HTR-8/SVneo (cell line): ENCODE measurements around the gene GPBP1L1.
A peak's percentile ranks its signal among the peaks of the same experiment; 100 is the strongest.
"Not testable (repeated sequence)": the region's sequence is repeated elsewhere in the genome, so short reads cannot be mapped to it uniquely, and the experiment has no call there.

Source experiments
- DNase-seq: peaks from one replicate; pipeline ENCODE4 v3.0.0; 2011; ENCODE audit warnings: low spot score, mixed read lengths; ENCODE audit not compliant: insufficient read length
- FAIRE-seq: peaks from 2 replicates; lab custom pipeline; 2011; peaks lifted over from hg19 to GRCh38; lab: Jason Lieb, UNC

GPBP1L1 gene

DNA sequence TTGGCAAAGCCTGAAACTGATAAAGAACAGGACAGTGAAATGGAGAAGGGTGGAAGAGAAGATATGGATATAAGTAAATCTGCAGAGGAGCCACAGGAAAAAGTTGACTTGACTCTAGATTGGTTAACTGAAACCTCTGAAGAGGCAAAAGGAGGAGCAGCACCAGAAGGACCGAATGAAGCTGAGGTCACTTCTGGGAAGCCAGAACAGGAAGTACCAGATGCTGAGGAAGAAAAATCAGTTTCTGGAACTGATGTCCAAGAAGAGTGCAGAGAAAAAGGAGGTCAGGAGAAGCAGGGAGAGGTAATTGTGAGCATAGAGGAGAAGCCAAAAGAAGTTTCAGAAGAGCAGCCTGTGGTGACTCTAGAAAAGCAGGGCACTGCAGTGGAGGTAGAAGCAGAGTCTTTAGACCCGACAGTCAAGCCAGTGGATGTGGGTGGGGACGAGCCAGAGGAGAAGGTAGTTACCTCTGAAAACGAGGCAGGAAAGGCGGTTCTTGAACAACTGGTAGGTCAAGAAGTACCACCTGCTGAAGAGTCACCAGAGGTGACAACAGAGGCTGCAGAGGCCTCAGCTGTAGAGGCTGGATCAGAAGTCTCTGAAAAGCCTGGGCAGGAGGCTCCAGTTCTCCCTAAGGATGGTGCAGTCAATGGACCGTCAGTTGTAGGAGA is 78.8 kb downstream of the GPBP1L1 start:
- FAIRE-seq: no peak
- no peak for DNase-seq

DNA sequence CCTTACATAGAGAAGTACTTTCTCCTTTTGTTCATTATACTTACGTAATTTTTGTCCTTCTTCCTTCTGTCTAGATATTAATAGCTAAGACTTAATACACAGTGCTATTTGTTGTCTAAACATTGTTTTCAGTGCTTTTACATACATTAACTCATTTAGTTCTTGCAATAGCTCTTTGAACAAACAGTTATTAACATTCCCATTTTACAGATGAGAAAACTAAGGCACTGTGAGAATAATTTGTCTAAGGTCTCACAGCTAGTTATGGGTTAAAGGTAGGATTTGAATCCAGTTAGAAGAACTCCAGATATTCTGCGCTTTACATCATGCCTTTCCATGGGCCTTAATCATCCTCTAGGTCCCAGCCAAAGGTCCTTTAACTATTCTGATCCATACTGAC is 82.1 kb downstream of the GPBP1L1 start:
- no peak for FAIRE-seq
- DNase-seq: no peak

DNA sequence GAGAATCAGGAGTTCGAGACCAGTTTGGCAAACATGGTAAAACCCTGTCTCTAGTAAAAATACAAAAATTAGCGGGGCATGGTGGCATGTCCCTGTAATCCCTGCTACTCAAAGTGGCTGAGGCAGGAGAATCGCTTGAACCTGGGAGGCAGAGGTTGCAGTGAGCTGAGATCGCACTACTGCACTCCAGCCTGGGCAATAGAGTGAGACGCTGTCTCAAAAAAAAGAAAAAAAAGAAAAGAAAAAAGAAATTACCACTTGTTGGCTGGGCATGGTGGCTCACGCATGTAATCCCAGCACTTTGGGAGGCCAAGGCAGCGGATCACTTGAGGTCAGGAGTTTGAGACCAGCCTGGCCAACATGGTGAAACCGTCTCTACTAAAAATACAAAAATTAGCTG is 89.6 kb downstream of the GPBP1L1 start:
- not testable (repeated sequence) for FAIRE-seq, DNase-seq

DNA sequence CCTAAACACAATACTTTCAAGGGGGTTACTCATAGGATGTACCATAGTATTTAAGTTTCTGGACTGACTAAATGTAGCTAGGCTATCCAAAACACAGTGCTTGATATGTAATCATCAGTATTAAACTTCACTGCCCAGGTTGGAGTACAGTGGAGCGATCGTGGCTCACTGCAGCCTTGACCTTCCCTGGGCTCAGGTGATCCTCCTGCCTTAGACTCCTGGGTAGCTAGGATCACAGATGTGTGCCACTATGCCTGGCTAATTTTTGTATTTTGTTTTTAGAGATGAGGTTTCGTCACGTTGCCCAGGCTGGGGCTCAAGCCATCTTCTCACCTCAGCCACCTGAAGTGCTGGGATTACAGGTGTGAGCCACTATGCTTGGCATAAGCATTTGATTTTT is 91.9 kb downstream of the GPBP1L1 start:
- DNase-seq (no peak), FAIRE-seq (no peak)

DNA sequence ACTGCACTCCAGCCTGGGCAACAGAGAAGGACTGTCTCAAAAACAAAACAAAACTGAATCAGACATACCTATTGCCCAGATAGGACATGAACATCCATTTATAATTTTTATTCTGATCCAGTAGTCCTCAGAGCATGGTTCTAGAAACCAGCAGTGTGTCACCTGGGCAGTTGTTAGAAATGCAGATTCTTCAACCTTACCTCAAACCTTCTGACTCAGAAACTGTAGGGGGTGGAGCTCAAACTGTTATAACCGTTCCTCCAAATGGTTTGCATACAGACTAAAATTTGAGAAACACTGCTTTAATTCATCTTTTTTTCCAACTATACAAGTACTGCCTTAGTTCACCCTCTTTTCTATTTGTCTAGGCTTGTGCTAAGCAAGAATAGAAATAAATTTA is 96.5 kb downstream of the GPBP1L1 start:
- DNase-seq (no peak), FAIRE-seq (no peak)

DNA sequence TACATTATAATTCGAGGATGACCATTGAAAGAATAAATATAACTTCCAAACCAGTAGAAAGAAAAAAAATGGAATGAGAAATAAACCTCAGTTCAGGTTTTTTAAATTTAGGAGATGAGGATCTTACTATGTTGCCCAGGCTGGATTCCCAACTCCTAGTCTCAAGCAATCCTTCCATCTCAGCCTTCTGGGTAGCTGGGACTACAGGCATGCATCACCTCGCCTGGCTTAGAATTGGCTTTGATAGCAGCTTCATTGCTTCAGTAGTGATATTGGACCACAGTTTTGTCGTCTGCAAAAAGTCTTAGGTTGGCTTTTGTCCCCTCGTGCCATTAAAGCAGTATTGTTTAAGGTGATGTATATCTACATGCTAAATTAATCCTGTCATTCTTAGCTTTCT is 99.6 kb downstream of the GPBP1L1 start:
- no peak for DNase-seq
- no peak for FAIRE-seq

DNA sequence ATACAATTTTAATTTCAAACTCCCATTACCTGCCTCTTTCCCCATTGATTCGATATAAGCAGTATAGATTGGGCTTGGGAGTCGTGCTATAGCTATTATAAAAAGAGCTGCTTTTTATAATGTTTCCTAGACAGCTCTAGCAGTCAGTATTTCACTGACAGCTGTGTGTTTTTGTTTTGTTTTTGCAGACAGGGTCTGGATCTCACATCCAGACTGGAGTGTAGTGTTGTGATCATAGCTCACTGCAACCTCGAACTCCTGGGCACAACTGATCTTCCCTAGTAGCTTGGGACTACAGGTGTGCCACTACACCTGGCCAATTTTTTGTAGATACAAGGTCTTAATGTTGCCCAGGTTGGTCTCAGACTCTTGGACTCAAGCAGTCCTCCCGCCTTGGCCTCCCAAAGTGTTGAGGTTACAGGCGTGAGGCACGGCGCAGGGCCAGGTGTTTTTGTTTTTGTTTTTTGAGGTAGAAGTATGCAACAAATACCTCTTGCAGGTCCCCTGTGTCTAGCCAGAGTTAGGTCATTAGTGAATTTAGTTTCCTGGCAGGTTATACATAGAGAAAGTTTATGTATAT is 100.7 kb downstream of the GPBP1L1 start:
- DNase-seq (no peak), FAIRE-seq (no peak)

DNA sequence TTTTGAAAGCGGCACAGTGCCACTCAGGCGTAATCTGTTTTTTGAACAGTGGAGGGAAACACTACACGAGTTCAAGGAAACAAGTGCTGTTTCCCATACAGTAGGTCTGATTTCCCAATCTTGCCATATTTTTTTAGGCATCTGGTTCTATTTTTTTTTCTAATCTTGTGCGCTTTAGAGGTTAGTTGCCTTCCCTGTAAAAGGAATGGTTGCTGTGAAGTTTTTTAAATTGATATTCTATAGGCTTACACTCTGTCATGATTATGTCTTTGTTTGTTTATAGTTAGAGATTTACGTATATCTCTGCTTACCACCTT is 101.3 kb downstream of the GPBP1L1 start:
- DNase-seq (no peak), FAIRE-seq (no peak)

DNA sequence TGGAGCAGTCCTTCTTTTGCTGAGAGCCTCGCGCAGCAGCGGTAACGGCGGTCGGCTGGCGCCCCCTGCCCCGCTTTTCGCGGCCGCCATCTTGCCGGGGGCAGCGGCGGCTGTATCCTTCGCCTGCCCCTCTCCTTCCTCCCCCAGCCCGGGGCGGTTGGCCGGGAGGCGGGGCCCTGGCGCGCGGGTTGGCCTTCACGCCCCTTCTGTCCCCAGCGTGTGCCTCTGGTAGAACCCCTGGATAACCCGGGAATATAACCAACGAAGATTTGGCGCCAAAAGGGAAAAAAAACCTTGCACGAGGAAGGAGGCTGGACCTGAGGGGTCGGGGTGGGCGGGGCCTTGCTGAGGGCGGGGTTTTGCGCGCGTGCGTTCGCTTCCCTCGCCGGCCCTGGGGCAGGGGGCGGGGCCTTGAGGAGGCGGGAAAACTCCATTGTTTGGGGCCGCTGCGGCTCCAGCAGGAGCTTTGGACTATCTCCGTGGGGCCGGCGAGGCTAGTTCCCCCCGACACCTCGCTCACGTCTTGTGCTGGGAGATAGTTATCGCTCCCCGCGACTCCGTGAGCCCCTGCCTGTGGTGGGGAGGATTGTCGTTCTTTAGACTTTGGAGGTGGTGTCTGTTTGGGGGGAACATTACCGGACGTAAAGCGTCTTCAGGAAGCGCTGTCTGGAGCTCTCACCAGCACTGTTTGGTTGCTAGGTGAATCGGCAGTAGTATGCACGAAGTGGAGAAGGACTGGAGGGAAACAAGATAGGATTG is 101.8 kb downstream of the GPBP1L1 start:
- no peak for FAIRE-seq

DNA sequence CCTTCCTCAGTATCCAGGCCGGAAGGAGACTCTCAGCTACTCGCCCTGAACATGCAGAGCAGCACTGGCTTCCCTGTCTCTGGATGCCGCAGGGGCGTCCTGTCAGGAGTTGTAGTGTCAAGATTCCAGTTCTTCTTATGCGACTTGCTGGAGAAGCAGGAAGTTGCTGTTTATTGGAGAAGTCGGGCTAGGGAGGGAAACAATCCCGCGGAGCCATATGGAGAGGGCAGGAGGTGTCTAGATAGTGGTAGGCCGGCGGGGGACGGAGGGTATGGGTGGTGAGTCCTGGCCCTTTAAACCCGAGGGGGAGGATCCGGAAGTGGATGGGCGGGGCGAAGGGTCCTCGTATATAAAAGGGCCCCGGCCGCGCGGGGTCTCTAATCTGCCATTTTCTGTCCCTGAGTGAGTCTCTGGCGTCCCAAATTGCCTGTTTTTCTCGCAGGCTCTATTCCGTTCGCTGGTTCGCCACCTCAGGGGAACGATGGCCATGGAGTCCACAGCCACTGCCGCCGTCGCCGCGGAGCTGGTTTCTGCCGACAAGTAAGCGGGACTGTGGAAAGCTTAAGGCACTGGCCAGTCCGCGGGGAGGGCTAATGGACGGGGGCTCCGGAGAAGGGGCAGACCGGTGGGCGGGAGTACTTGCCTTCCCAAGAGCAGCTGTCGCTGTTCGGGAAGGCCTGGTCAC is 102.5 kb downstream of the GPBP1L1 start, which contains the start of gene NASP:
Gene NASP (plus strand): TSS at position 376 of the 685 bp plus-strand sequence. CDS start 106 bp downstream, at position 482.
- FAIRE-seq (no peak), DNase-seq (peak; percentile 78)

More for the DNA sequence above, 101.8 kb downstream of the GPBP1L1 start:
- peak; percentile 81 for DNase-seq

DNA sequence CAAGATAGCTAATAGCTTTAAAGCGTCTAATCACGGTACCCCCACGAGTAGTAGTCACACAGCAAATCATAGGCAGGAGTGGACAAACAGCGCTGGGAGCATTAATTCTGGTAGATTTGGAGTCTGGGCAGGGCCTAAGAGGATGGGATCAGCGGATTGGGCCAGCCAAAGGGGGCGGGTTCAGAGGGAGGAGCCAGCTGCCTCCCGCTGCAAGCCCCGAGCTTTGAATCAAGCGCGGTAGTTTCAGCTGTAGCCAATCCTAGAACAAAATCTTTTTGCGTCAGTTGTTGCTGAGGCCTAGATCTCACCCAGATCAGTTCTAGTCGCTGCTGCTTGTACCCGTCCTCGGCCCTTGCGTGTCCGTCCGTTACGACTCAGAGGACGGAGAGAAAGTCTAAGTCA is 103.1 kb downstream of the GPBP1L1 start:
- DNase-seq: peak; percentile 99
- no peak for FAIRE-seq
